ENCODE results near the gene UBE2E1.
"Not testable (repeated sequence)": the region's sequence is repeated elsewhere in the genome, so short reads cannot be mapped to it uniquely, and the experiment has no call there.

Gene UBE2E1

GRCh38 chr3:23861689-23862088, 55.9 kb downstream of the UBE2E1 start:
- H3K27ac Mint-ChIP-seq = no peak overlapping the region
- no peaks in the 10 kb centered on the region for H3K9me3 Mint-ChIP-seq
- no peaks in the 10 kb centered on the region for H3K27me3 Mint-ChIP-seq (ENCODE audit: low read depth)
- H3K36me3 Mint-ChIP-seq (ENCODE audit: low read depth) = peaks cover 2% of the 10 kb centered on the region
- H3K4me1 Mint-ChIP-seq (ENCODE audit: low read depth) = peaks cover 16% of the 10 kb centered on the region
- DNase-seq (ENCODE audit: low spot score) = no peak
- no peak overlapping the region for H3K4me3 Mint-ChIP-seq

- H3K27ac Mint-ChIP-seq = no peak overlapping the region
- no peak overlapping the region for H3K4me3 Mint-ChIP-seq
- no peaks in the 10 kb centered on the region for H3K27me3 Mint-ChIP-seq (ENCODE audit: low read depth)
- no peaks in the 10 kb centered on the region for H3K9me3 Mint-ChIP-seq
- H3K36me3 Mint-ChIP-seq (ENCODE audit: low read depth) = peaks cover 2% of the 10 kb centered on the region
- H3K4me1 Mint-ChIP-seq (ENCODE audit: low read depth) = peaks cover 12% of the 10 kb centered on the region
- no peak for DNase-seq (ENCODE audit: low spot score)
Measured at GRCh38 chr3:23863060-23863459, 57.3 kb downstream of the UBE2E1 start.

GRCh38 chr3:23864931-23865330, 59.2 kb downstream of the UBE2E1 start:
- Mint-ChIP-seq H3K27ac (no peak overlapping the region), H3K27me3 (ENCODE audit: low read depth) (no peaks in the 10 kb centered on the region), H3K4me3 (no peak overlapping the region), H3K36me3 (ENCODE audit: low read depth) (peaks cover 2% of the 10 kb centered on the region), H3K4me1 (ENCODE audit: low read depth) (peaks cover 4% of the 10 kb centered on the region), H3K9me3 (no peaks in the 10 kb centered on the region)
- no peak for DNase-seq (ENCODE audit: low spot score)

GRCh38 chr3:23865595-23866396, 60.0 kb downstream of the UBE2E1 start:
- Mint-ChIP-seq H3K27me3 (ENCODE audit: low read depth) (no peaks in the 10 kb centered on the region), H3K9me3 (no peaks in the 10 kb centered on the region), H3K27ac (no peak overlapping the region), H3K4me3 (no peak overlapping the region), H3K36me3 (ENCODE audit: low read depth) (peaks cover 2% of the 10 kb centered on the region), H3K4me1 (ENCODE audit: low read depth) (peaks cover 4% of the 10 kb centered on the region)
- DNase-seq (ENCODE audit: low spot score) = no peak

GRCh38 chr3:23867400-23867799, 61.6 kb downstream of the UBE2E1 start:
- Mint-ChIP-seq H3K27ac (no peak overlapping the region), H3K9me3 (no peaks in the 10 kb centered on the region), H3K36me3 (ENCODE audit: low read depth) (peaks cover 2% of the 10 kb centered on the region), H3K4me3 (no peak overlapping the region), H3K4me1 (ENCODE audit: low read depth) (peaks cover 4% of the 10 kb centered on the region), H3K27me3 (ENCODE audit: low read depth) (no peaks in the 10 kb centered on the region)
- no peak for DNase-seq (ENCODE audit: low spot score)

GRCh38 chr3:23867838-23868237, 62.1 kb downstream of the UBE2E1 start:
- H3K36me3 Mint-ChIP-seq (ENCODE audit: low read depth) = peaks cover 2% of the 10 kb centered on the region
- no peak overlapping the region for H3K27ac Mint-ChIP-seq
- no peak for DNase-seq (ENCODE audit: low spot score)
- H3K9me3 Mint-ChIP-seq = no peaks in the 10 kb centered on the region
- H3K27me3 Mint-ChIP-seq (ENCODE audit: low read depth) = no peaks in the 10 kb centered on the region
- no peak overlapping the region for H3K4me3 Mint-ChIP-seq
- H3K4me1 Mint-ChIP-seq (ENCODE audit: low read depth) = peaks cover 4% of the 10 kb centered on the region

GRCh38 chr3:23869977-23870662, 64.4 kb downstream of the UBE2E1 start:
- H3K9me3 Mint-ChIP-seq = no peaks in the 10 kb centered on the region
- H3K27me3 Mint-ChIP-seq (ENCODE audit: low read depth) = no peaks in the 10 kb centered on the region
- no peak overlapping the region for H3K27ac Mint-ChIP-seq
- H3K4me1 Mint-ChIP-seq (ENCODE audit: low read depth) = no peaks in the 10 kb centered on the region
- no peak overlapping the region for H3K4me3 Mint-ChIP-seq
- DNase-seq (ENCODE audit: low spot score) = no peak
- no peaks in the 10 kb centered on the region for H3K36me3 Mint-ChIP-seq (ENCODE audit: low read depth)

GRCh38 chr3:23870663-23871043, 64.9 kb downstream of the UBE2E1 start:
- not testable (repeated sequence) for H3K27me3 Mint-ChIP-seq (ENCODE audit: low read depth); DNase-seq (ENCODE audit: low spot score); H3K4me1 Mint-ChIP-seq (ENCODE audit: low read depth); H3K27ac Mint-ChIP-seq; H3K4me3 Mint-ChIP-seq; H3K9me3 Mint-ChIP-seq; H3K36me3 Mint-ChIP-seq (ENCODE audit: low read depth)

- not testable (repeated sequence) for H3K4me1 Mint-ChIP-seq (ENCODE audit: low read depth); H3K4me3 Mint-ChIP-seq; H3K9me3 Mint-ChIP-seq; DNase-seq (ENCODE audit: low spot score); H3K27me3 Mint-ChIP-seq (ENCODE audit: low read depth); H3K27ac Mint-ChIP-seq; H3K36me3 Mint-ChIP-seq (ENCODE audit: low read depth)
Measured at GRCh38 chr3:23871361-23871760, 65.6 kb downstream of the UBE2E1 start.

- Mint-ChIP-seq H3K36me3 (ENCODE audit: low read depth) (no peaks in the 10 kb centered on the region), H3K27ac (no peak overlapping the region), H3K27me3 (ENCODE audit: low read depth) (no peaks in the 10 kb centered on the region), H3K4me3 (no peak overlapping the region), H3K4me1 (ENCODE audit: low read depth) (no peaks in the 10 kb centered on the region), H3K9me3 (no peaks in the 10 kb centered on the region)
- no peak for DNase-seq (ENCODE audit: low spot score)
Measured at GRCh38 chr3:23872330-23872729, 66.6 kb downstream of the UBE2E1 start.

- no peak for DNase-seq (ENCODE audit: low spot score)
- no peaks in the 10 kb centered on the region for H3K4me1 Mint-ChIP-seq (ENCODE audit: low read depth)
- no peaks in the 10 kb centered on the region for H3K9me3 Mint-ChIP-seq
- no peak overlapping the region for H3K4me3 Mint-ChIP-seq
- no peaks in the 10 kb centered on the region for H3K36me3 Mint-ChIP-seq (ENCODE audit: low read depth)
- no peaks in the 10 kb centered on the region for H3K27me3 Mint-ChIP-seq (ENCODE audit: low read depth)
- no peak overlapping the region for H3K27ac Mint-ChIP-seq
Measured at GRCh38 chr3:23873941-23874340, 68.2 kb downstream of the UBE2E1 start.

GRCh38 chr3:23874359-23875112, 68.8 kb downstream of the UBE2E1 start:
- Mint-ChIP-seq H3K27me3 (ENCODE audit: low read depth) (no peaks in the 10 kb centered on the region), H3K4me1 (ENCODE audit: low read depth) (no peaks in the 10 kb centered on the region), H3K9me3 (no peaks in the 10 kb centered on the region), H3K36me3 (ENCODE audit: low read depth) (no peaks in the 10 kb centered on the region), H3K4me3 (no peak overlapping the region), H3K27ac (no peak overlapping the region)
- DNase-seq (ENCODE audit: low spot score) = no peak

GRCh38 chr3:23875113-23875725, 69.5 kb downstream of the UBE2E1 start:
- H3K27ac Mint-ChIP-seq = no peak overlapping the region
- no peak overlapping the region for H3K4me3 Mint-ChIP-seq
- no peaks in the 10 kb centered on the region for H3K36me3 Mint-ChIP-seq (ENCODE audit: low read depth)
- DNase-seq (ENCODE audit: low spot score) = no peak
- H3K9me3 Mint-ChIP-seq = no peaks in the 10 kb centered on the region
- H3K4me1 Mint-ChIP-seq (ENCODE audit: low read depth) = no peaks in the 10 kb centered on the region
- no peaks in the 10 kb centered on the region for H3K27me3 Mint-ChIP-seq (ENCODE audit: low read depth)

GRCh38 chr3:23876923-23877322, 71.2 kb downstream of the UBE2E1 start:
- H3K4me3 Mint-ChIP-seq = no peak overlapping the region
- no peaks in the 10 kb centered on the region for H3K9me3 Mint-ChIP-seq
- H3K27ac Mint-ChIP-seq = no peak overlapping the region
- DNase-seq (ENCODE audit: low spot score) = no peak
- no peaks in the 10 kb centered on the region for H3K27me3 Mint-ChIP-seq (ENCODE audit: low read depth)
- H3K36me3 Mint-ChIP-seq (ENCODE audit: low read depth) = no peaks in the 10 kb centered on the region
- H3K4me1 Mint-ChIP-seq (ENCODE audit: low read depth) = peaks cover 6% of the 10 kb centered on the region
